ENCODE results near the gene DCAF15.
"Not testable (repeated sequence)": the region's sequence is repeated elsewhere in the genome, so short reads cannot be mapped to it uniquely, and the experiment has no call there.

DCAF15 gene

DNA sequence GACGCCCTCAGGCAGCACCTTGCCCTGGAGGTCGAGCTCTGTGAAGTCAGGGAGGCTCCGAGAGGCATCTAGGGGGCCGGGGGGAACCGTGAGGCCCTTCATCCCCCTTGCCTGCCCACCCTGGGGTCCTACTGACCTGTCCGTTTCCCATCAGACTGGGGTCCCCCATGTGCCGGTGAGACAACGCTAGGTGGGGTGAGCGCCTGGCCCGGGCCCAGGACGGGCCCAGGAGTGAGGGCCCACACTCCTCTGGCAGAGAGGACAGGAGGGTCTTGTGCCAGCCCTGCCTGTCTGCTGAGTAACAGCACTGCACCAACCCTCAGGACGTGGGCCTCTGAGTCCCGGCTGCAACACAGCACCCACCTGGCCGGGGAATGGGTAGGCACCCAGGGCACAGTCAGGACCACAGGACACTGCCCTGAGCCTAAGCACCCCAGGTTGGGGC, 14.4 kb downstream of the DCAF15 start:
- Histone ChIP-seq H3K36me3 (replicated peaks; ENCODE audit: low read depth, low read length) (peaks cover under 1% of the 10 kb centered on the region), H3K4me2 (ENCODE audit: low read length) (no peak overlapping the region), H3K9ac (ENCODE audit: low read length) (no peak overlapping the region), H3K79me2 (ENCODE audit: low read length) (no peaks in the 10 kb centered on the region), H4K20me1 (ENCODE audit: insufficient read depth, low read length) (no peaks in the 10 kb centered on the region), H3K27ac (ENCODE audit: low read length) (no peak overlapping the region), H3K4me3 (ENCODE audit: low read length) (no peak overlapping the region), H3K4me1 (ENCODE audit: low read length) (no peaks in the 10 kb centered on the region), H2AFZ (ENCODE audit: low read depth, low read length) (no peak overlapping the region), H3K9me3 (ENCODE audit: insufficient read depth, low read length) (no peaks in the 10 kb centered on the region), H3K27me3 (ENCODE audit: low read depth, low read length) (no peaks in the 10 kb centered on the region)
- TF ChIP-seq EZH2phosphoT487 (IDR thresholded peaks at IDR 0.05; ENCODE audit: low read depth) = no peak
- TF ChIP-seq, protein P1, sequence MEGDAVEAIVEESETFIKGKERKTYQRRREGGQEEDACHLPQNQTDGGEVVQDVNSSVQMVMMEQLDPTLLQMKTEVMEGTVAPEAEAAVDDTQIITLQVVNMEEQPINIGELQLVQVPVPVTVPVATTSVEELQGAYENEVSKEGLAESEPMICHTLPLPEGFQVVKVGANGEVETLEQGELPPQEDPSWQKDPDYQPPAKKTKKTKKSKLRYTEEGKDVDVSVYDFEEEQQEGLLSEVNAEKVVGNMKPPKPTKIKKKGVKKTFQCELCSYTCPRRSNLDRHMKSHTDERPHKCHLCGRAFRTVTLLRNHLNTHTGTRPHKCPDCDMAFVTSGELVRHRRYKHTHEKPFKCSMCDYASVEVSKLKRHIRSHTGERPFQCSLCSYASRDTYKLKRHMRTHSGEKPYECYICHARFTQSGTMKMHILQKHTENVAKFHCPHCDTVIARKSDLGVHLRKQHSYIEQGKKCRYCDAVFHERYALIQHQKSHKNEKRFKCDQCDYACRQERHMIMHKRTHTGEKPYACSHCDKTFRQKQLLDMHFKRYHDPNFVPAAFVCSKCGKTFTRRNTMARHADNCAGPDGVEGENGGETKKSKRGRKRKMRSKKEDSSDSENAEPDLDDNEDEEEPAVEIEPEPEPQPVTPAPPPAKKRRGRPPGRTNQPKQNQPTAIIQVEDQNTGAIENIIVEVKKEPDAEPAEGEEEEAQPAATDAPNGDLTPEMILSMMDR (IDR thresholded peaks at IDR 0.05; ENCODE audit: low read depth, low read length) = no peak

GRCh38 chr19:13967206-13967605, 14.9 kb downstream of the DCAF15 start:
- not testable (repeated sequence) for H3K36me3 ChIP-seq (replicated peaks; ENCODE audit: low read depth, low read length); H3K27me3 ChIP-seq (ENCODE audit: low read depth, low read length); H3K79me2 ChIP-seq (ENCODE audit: low read length); H3K4me3 ChIP-seq (ENCODE audit: low read length); H3K9me3 ChIP-seq (ENCODE audit: insufficient read depth, low read length); H3K4me1 ChIP-seq (ENCODE audit: low read length); H4K20me1 ChIP-seq (ENCODE audit: insufficient read depth, low read length); H3K9ac ChIP-seq (ENCODE audit: low read length); H2AFZ ChIP-seq (ENCODE audit: low read depth, low read length); H3K27ac ChIP-seq (ENCODE audit: low read length); H3K4me2 ChIP-seq (ENCODE audit: low read length)

GRCh38 chr19:13968383-13968935, 16.1 kb downstream of the DCAF15 start:
- Histone ChIP-seq H3K4me1 (ENCODE audit: low read length) (no peaks in the 10 kb centered on the region), H3K9ac (ENCODE audit: low read length) (no peak overlapping the region), H4K20me1 (ENCODE audit: insufficient read depth, low read length) (no peaks in the 10 kb centered on the region), H3K4me3 (ENCODE audit: low read length) (no peak overlapping the region), H2AFZ (ENCODE audit: low read depth, low read length) (no peak overlapping the region), H3K36me3 (replicated peaks; ENCODE audit: low read depth, low read length) (peaks cover 5% of the 10 kb centered on the region), H3K79me2 (ENCODE audit: low read length) (no peaks in the 10 kb centered on the region), H3K4me2 (ENCODE audit: low read length) (no peak overlapping the region), H3K27me3 (ENCODE audit: low read depth, low read length) (no peaks in the 10 kb centered on the region), H3K27ac (ENCODE audit: low read length) (no peak overlapping the region), H3K9me3 (ENCODE audit: insufficient read depth, low read length) (no peaks in the 10 kb centered on the region)
- TF ChIP-seq, protein P1 (IDR thresholded peaks at IDR 0.05; ENCODE audit: low read depth, low read length) = no peak
- TF ChIP-seq EZH2phosphoT487 (IDR thresholded peaks at IDR 0.05; ENCODE audit: low read depth) = no peak

GRCh38 chr19:13968999-13969398, 16.7 kb downstream of the DCAF15 start:
- Histone ChIP-seq H3K27me3 (ENCODE audit: low read depth, low read length) (no peaks in the 10 kb centered on the region), H2AFZ (ENCODE audit: low read depth, low read length) (no peak overlapping the region), H3K9ac (ENCODE audit: low read length) (no peak overlapping the region), H3K36me3 (replicated peaks; ENCODE audit: low read depth, low read length) (peaks cover 5% of the 10 kb centered on the region), H3K4me1 (ENCODE audit: low read length) (no peaks in the 10 kb centered on the region), H3K4me2 (ENCODE audit: low read length) (no peak overlapping the region), H4K20me1 (ENCODE audit: insufficient read depth, low read length) (no peaks in the 10 kb centered on the region), H3K27ac (ENCODE audit: low read length) (no peak overlapping the region), H3K79me2 (ENCODE audit: low read length) (no peaks in the 10 kb centered on the region), H3K9me3 (ENCODE audit: insufficient read depth, low read length) (no peaks in the 10 kb centered on the region), H3K4me3 (ENCODE audit: low read length) (no peak overlapping the region)
- no peak for TF ChIP-seq EZH2phosphoT487 (IDR thresholded peaks at IDR 0.05; ENCODE audit: low read depth)
- TF ChIP-seq, protein P1 (IDR thresholded peaks at IDR 0.05; ENCODE audit: low read depth, low read length) = no peak

Measured in OCI-LY3 (cell line).